ENCODE data around the gene ERBIN. TPM values are rescaled to one million over a fixed set of nuclear protein-coding genes. Genes with fewer than 3 reads are reported as not detected.

The ERBIN gene
- total RNA-seq, 4 donors from 2014 or later, result 78.2 to 104 (median 95.3) TPM

DNA sequence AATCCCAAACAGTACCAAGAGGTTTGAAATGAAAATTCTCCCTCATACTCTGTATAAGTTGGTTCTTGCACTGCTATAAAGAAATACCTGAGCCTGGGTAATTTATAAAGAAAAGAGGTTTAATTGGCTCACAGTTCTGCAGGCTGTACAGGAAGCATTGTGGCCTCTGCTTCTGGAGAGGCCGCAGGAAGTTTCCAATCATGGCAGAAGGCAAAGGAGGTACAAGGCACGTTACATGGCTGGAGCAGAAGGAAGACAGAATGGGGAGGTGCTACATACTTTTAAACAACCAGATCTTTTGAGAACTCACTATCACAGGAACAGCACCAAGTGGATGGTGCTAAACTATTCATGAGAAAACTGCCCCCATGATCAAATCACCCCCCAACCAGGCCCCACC is 25.6 kb upstream of the ERBIN start:
- no peak for DNase-seq (ENCODE audit: low spot score in 2 of 2)
- TF ChIP-seq POLR2A (IDR thresholded peaks at IDR 0.05), result no peak
- TF ChIP-seq, protein P1, sequence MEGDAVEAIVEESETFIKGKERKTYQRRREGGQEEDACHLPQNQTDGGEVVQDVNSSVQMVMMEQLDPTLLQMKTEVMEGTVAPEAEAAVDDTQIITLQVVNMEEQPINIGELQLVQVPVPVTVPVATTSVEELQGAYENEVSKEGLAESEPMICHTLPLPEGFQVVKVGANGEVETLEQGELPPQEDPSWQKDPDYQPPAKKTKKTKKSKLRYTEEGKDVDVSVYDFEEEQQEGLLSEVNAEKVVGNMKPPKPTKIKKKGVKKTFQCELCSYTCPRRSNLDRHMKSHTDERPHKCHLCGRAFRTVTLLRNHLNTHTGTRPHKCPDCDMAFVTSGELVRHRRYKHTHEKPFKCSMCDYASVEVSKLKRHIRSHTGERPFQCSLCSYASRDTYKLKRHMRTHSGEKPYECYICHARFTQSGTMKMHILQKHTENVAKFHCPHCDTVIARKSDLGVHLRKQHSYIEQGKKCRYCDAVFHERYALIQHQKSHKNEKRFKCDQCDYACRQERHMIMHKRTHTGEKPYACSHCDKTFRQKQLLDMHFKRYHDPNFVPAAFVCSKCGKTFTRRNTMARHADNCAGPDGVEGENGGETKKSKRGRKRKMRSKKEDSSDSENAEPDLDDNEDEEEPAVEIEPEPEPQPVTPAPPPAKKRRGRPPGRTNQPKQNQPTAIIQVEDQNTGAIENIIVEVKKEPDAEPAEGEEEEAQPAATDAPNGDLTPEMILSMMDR (IDR thresholded peaks at IDR 0.05), result no peak
- no peak overlapping the region for H3K4me3 ChIP-seq (ENCODE audit: low read depth, poor library complexity, severe bottlenecking)
- WGBS, 2 donors, result 82 to 91% methylated on average over 2 of the region's 2 CpGs
- intact Hi-C loops (cut with DNase I; ENCODE audit: low total_unique reads), result no loop called here

DNA sequence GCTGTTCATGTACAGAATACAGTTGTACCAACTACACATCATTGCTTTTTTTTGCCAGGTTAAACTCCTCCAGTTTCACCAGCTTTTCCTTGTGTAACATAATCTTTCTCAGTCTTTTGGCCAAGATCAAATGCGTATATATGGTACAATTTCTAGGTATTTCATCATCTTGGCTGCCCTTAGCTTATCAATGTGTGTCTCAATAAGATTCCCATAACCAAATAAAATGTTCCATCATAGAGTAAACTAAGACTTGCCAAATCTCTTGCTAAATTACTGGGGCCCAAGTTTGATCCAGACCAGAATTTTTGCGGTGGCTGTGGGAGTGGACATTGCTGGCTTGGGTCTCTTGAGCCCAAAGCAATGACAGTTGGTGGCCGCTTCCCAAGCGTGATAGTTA is 24.3 kb upstream of the ERBIN start:
- intact Hi-C loops (cut with DNase I; ENCODE audit: low total_unique reads), result no loop called here
- TF ChIP-seq, protein P1 (IDR thresholded peaks at IDR 0.05), result no peak
- TF ChIP-seq POLR2A (IDR thresholded peaks at IDR 0.05), result no peak
- DNase-seq (ENCODE audit: low spot score in 2 of 2), result no peak
- no peak overlapping the region for H3K4me3 ChIP-seq (ENCODE audit: low read depth, poor library complexity, severe bottlenecking)
- WGBS, 2 donors, result 94 to 97% methylated on average over 4 of the region's 4 CpGs

DNA sequence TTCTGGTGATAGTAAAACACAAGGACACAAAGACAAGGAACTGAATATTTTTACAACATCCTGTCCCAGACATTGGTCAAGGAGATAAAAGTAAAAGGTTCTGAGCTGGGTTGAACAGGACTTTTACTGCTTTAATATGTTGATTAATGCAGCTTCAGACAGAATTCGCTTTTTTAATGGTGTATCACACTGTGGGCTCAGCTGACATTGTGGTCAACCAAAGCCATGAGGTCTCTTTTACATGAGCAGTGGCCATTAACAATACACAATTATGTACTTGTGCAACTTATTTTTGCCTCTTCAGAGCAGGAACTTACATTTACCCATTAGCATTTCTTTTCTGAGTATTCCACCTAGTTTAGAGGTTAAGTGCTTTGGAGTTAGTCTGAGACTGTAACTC is 22.8 kb upstream of the ERBIN start:
- no peak for TF ChIP-seq POLR2A (IDR thresholded peaks at IDR 0.05)
- TF ChIP-seq, protein P1 (IDR thresholded peaks at IDR 0.05), result no peak
- 94 to 96% methylated on average over 1 of the region's 1 CpG for WGBS, 2 donors
- no peak for DNase-seq (ENCODE audit: low spot score in 2 of 2)
- intact Hi-C loops (cut with DNase I; ENCODE audit: low total_unique reads), result no loop called here
- no peak overlapping the region for H3K4me3 ChIP-seq (ENCODE audit: low read depth, poor library complexity, severe bottlenecking)

DNA sequence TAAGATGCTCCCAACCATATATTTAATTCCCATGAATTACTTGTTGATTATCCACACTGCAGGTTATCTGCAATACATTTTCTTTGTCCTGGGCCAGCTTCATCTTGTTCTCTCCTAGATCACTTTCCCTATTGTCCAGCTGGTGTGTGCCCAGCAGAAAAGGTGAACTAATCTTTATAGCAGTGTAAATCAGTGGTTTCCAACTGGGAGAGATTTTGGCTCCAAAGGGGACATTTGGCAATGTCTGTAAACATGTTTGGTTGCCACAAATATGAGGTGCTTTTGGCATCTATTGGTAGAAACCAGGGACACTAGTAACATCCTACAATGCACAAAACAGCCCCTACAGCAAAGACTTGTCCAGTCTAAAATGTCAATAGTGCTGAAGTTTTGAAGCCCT is 20.1 kb upstream of the ERBIN start:
- DNase-seq (ENCODE audit: low spot score in 2 of 2), result no peak
- H3K4me3 ChIP-seq (ENCODE audit: low read depth, poor library complexity, severe bottlenecking), result no peak overlapping the region
- intact Hi-C loops (cut with DNase I; ENCODE audit: low total_unique reads), result no loop called here
- no peak for TF ChIP-seq POLR2A (IDR thresholded peaks at IDR 0.05)
- TF ChIP-seq, protein P1 (IDR thresholded peaks at IDR 0.05), result no peak

DNA sequence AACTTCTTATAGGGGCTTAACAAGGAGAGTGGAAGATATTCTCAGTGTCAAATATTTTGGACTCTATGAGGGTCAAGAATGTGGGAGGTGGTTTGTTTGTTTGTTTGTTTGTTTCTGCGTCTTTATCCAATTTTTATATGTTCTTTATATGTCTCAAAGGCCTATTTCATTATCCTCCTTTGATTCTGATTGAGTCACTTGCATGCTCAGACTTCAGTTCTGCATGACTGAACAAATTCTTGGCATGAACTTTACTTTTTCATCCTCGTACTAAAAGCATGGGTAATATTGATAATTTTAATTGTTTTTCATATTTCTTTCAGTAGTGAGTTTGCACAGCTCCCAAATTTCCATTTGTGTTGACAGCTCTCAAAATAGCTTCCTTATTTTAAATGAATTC is 19.2 kb upstream of the ERBIN start:
- no peak for DNase-seq (ENCODE audit: low spot score in 2 of 2)
- TF ChIP-seq, protein P1 (IDR thresholded peaks at IDR 0.05), result no peak
- no peak for TF ChIP-seq POLR2A (IDR thresholded peaks at IDR 0.05)
- no peak overlapping the region for H3K4me3 ChIP-seq (ENCODE audit: low read depth, poor library complexity, severe bottlenecking)
- WGBS, 2 donors, result 24% methylated on average over 2 of the region's 2 CpGs
- intact Hi-C loops (cut with DNase I; ENCODE audit: low total_unique reads), result no loop called here

DNA sequence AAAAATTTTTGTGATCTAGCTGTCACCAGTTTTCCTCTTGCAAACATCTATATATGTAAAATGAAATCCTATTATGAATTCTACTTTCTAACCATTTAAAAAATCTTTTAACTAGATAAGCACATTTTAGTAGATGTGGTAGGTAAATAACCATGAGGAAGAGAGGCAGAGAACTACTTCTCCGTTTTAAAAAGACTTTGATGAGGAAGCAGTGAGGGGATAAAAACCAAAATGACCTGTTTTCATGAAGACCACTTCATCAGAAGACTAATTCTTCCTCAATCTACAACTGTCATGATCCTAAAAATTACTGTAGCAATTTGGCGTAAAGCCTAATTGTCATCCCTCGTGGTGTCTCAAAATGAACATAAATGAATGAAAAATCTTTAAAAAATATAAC is 15.7 kb upstream of the ERBIN start:
- H3K4me3 ChIP-seq (ENCODE audit: low read depth, poor library complexity, severe bottlenecking), result no peak overlapping the region
- intact Hi-C loops (cut with DNase I; ENCODE audit: low total_unique reads), result loop anchor here (1.0 kb wide), 1 partner anchor 37 kb away; no protein-coding TSS in a partner anchor
- no peak for DNase-seq (ENCODE audit: low spot score in 2 of 2)
- TF ChIP-seq, protein P1 (IDR thresholded peaks at IDR 0.05), result no peak
- no peak for TF ChIP-seq POLR2A (IDR thresholded peaks at IDR 0.05)
- 55 to 56% methylated on average over 3 of the region's 3 CpGs for WGBS, 2 donors
